IgD-negative memory B cell (primary cell): Measurements from ENCODE around the gene SNPH. TPM values are rescaled to one million over a fixed set of nuclear protein-coding genes. Genes with fewer than 3 reads are reported as not detected.
"Not testable (repeated sequence)": the region's sequence is repeated elsewhere in the genome, so short reads cannot be mapped to it uniquely, and the experiment has no call there.

Source experiments
- H3K27ac Mint-ChIP-seq, 3 donors: one replicate each; pipeline ENCODE4 v1.8.0; 2020 to 2022; ENCODE audit warnings: mild to moderate bottlenecking in 3 of 3, mixed read lengths in 3 of 3, moderate library complexity in 1 of 3
- H3K27me3 Mint-ChIP-seq: one replicate; pipeline ENCODE4 v1.8.0; 2021; ENCODE audit warnings: mixed read lengths
- H3K36me3 Mint-ChIP-seq: one replicate; pipeline ENCODE4 v1.8.0; 2020; ENCODE audit warnings: mild to moderate bottlenecking, mixed read lengths
- H3K4me1 Mint-ChIP-seq, 3 donors: one replicate each; pipeline ENCODE4 v1.8.0; 2020 to 2022; ENCODE audit warnings: mixed read lengths in 3 of 3, mild to moderate bottlenecking in 1 of 3
- H3K4me3 Mint-ChIP-seq, 4 donors: one replicate each; pipeline ENCODE4 v1.8.0; 2020 to 2022; ENCODE audit warnings: mild to moderate bottlenecking in 4 of 4, mixed read lengths in 4 of 4, moderate library complexity in 3 of 4
- H3K9me3 Mint-ChIP-seq, 3 donors: one replicate each; pipeline ENCODE4 v1.8.0; 2020 to 2021; ENCODE audit warnings: mixed read lengths in 3 of 3, mild to moderate bottlenecking in 1 of 3
- polyA plus RNA-seq: library from polyadenylated mRNA; unstranded; fragments of 300-500 nt; fragmentation: Illumina TruSeq; gene quantifications from one replicate; pipeline ENCODE4 v1.2.3, GENCODE V29; 2021

SNPH gene
- polyA plus RNA-seq, 1 donor from 2014 or later, result 1.3 TPM

- Mint-ChIP-seq H3K27me3 (no peaks in the 10 kb centered on the region), H3K36me3 (no peaks in the 10 kb centered on the region), H3K4me1 (peaks cover 4 to 8% (median 7%) of the 10 kb centered on the region in 3 donors), H3K4me3 (no peak overlapping the region), H3K9me3 (no peaks in the 10 kb centered on the region), H3K27ac (peak overlapping the region in 1 of 3 donors; percentile 48)
Measured at GRCh38 chr20:1338096-1338495, 72.0 kb downstream of the SNPH start.

DNA sequence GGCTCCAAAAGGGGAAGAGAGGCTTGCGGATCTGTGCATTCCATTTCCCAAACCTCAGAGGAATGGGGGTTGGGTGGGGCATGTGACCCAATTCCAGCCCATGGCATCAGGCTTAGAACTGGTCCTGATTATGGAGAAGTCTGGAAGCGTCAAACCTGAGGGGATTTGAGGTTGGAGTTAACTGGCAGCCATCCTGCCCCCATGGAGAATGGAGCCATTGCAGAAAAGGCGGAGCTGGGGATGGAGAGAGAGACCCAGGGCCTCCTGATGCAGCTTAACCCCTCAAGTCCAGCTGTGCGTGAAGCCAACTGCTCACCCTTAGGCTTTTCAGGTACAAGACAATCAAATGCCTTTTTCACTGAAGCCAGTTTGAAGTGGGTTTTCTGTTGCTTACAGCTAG, 72.7 kb downstream of the SNPH start:
- H3K4me1 Mint-ChIP-seq, result peaks cover 4 to 8% (median 7%) of the 10 kb centered on the region in 3 donors
- H3K36me3 Mint-ChIP-seq, result peaks cover 1% of the 10 kb centered on the region
- H3K4me3 Mint-ChIP-seq, result no peak overlapping the region
- H3K9me3 Mint-ChIP-seq, result no peaks in the 10 kb centered on the region
- no peaks in the 10 kb centered on the region for H3K27me3 Mint-ChIP-seq
- no peak overlapping the region for H3K27ac Mint-ChIP-seq

DNA sequence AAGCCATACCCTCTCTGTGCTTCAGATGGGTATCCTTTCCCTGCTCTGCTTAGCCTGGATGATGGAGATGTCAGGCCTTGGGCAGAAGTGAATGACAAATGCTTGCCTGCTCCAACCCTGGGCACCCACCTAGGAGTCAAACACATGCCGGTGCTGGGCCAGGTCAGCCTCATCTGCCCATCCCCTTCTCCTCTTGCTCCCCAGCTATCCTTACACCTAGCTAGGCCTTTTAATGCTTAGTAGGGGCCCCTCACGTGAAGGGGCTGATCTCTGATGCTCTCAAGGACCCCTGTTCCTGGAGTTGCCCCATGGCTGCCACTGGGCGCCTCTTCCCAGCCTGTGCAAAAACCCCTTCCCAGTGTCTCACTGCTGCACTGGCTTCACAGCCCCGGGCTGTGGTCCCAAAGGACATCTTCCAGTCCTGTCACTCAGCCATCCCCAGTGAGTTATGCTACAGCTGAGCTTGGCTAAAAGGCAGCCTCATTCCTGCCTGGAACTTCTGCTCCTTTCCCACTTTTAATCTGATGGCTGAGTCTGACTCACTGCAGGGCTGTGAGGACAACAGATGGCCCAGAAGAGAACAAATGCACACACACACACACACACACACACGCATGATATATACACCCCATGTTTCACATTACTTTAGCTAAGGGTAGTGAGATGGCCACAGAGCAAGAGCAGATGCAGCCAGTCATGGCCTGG, 75.6 kb downstream of the SNPH start:
- Mint-ChIP-seq H3K4me1 (peaks cover 4 to 8% (median 8%) of the 10 kb centered on the region in 3 donors), H3K9me3 (no peaks in the 10 kb centered on the region), H3K27me3 (no peaks in the 10 kb centered on the region), H3K27ac (peak overlapping the region in 1 of 3 donors; percentile 67), H3K36me3 (peaks cover 1% of the 10 kb centered on the region), H3K4me3 (no peak overlapping the region)

DNA sequence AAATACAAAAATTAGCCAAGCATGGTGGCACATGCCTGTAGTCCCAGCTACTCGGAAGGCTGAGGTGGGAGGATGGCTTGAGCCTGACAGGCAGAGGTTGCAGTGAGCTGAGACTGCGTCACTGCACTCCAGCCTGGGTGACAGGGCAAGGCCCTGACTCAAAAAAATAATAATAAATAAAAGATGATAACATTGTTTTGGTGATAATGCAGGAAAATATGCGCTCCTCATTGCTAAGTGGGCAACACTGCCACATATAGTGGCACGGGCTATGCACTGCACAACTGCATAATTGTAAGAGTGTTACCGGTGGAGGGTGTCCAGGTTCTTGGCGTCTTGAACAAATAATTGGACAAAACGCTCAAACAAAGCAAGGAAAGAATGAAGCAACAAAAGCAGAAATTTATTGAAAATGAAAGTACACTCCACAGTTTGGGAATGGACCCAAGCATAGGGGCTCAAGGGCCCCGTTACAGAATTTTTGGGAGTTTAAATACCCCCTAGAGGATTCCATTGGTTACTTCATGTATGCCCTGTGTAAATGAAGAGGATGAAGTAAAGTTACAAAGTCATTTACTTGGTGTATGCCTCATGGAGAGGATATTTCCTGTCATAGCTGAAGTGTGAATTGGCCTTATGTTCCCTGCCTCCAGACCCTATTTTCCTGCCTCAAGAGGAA, 77.5 kb downstream of the SNPH start:
- not testable (repeated sequence) for H3K36me3 Mint-ChIP-seq, H3K9me3 Mint-ChIP-seq, H3K27ac Mint-ChIP-seq, H3K4me3 Mint-ChIP-seq, H3K27me3 Mint-ChIP-seq, H3K4me1 Mint-ChIP-seq

- Mint-ChIP-seq H3K9me3 (peaks cover 1 to 4% (median 2%) of the 10 kb centered on the region in 3 donors), H3K4me3 (no peak overlapping the region), H3K27ac (peak overlapping the region in 1 of 3 donors; percentile 4), H3K27me3 (no peaks in the 10 kb centered on the region), H3K36me3 (peaks cover 9% of the 10 kb centered on the region), H3K4me1 (peaks cover 5 to 8% (median 6%) of the 10 kb centered on the region in 3 donors)
Measured at GRCh38 chr20:1345030-1345755, 79.1 kb downstream of the SNPH start.

- Mint-ChIP-seq H3K4me1 (peaks cover 6 to 11% (median 9%) of the 10 kb centered on the region in 3 donors), H3K36me3 (peaks cover 13% of the 10 kb centered on the region), H3K4me3 (no peak overlapping the region)
Measured at GRCh38 chr20:1345756-1346093, 79.6 kb downstream of the SNPH start.

DNA sequence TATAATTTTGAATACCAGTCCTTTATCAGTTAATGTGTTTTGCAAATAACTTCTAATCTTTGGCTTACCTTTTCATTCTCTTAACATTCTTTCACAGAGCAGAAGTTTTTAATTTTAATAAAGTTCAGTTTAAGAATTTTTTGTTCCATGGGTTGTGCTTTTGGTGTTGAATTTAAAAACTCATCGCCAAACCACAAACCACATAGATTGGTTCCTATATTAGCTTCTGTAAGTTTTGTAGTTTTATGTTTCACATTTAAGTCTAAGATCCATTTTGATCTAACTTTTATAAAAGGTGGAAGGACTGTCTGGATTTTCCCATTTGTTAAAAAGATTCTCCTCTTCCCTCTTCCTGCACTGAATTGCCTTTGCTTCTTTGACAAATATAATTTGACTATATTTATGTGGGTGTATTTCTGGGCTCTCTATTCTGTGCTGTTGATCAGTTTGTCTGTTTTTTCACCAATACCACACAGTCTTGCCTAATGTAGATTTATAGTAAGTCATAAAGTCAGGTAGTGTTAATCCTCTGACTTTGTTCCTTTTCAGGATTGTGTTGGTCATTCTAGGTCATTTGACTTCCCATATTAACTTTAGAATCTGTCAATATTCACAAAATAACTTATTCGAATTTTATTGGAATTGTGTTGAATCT, 80.3 kb downstream of the SNPH start:
- Mint-ChIP-seq H3K4me3 (no peak overlapping the region), H3K27ac (no peak overlapping the region), H3K27me3 (no peaks in the 10 kb centered on the region), H3K36me3 (peaks cover 16% of the 10 kb centered on the region), H3K9me3 (peaks cover 1 to 4% (median 2%) of the 10 kb centered on the region in 3 donors), H3K4me1 (peaks cover 4 to 11% (median 9%) of the 10 kb centered on the region in 3 donors)

More at GRCh38 chr20:1345756-1346093, 79.6 kb downstream of the SNPH start:
- H3K27me3 Mint-ChIP-seq, result no peaks in the 10 kb centered on the region
- H3K27ac Mint-ChIP-seq, result peak overlapping the region in 1 of 3 donors; percentile 4
- H3K9me3 Mint-ChIP-seq, result peaks cover 1 to 4% (median 2%) of the 10 kb centered on the region in 3 donors

- H3K4me1 Mint-ChIP-seq, result peaks cover 4 to 19% (median 7%) of the 10 kb centered on the region in 3 donors
- H3K27ac Mint-ChIP-seq, result no peak overlapping the region
- H3K4me3 Mint-ChIP-seq, result no peak overlapping the region
- H3K36me3 Mint-ChIP-seq, result peaks cover 31% of the 10 kb centered on the region
- H3K9me3 Mint-ChIP-seq, result peaks cover 0 to 4% (median 0%) of the 10 kb centered on the region in 3 donors
- H3K27me3 Mint-ChIP-seq, result no peaks in the 10 kb centered on the region
Measured at GRCh38 chr20:1353956-1354355, 87.9 kb downstream of the SNPH start.

DNA sequence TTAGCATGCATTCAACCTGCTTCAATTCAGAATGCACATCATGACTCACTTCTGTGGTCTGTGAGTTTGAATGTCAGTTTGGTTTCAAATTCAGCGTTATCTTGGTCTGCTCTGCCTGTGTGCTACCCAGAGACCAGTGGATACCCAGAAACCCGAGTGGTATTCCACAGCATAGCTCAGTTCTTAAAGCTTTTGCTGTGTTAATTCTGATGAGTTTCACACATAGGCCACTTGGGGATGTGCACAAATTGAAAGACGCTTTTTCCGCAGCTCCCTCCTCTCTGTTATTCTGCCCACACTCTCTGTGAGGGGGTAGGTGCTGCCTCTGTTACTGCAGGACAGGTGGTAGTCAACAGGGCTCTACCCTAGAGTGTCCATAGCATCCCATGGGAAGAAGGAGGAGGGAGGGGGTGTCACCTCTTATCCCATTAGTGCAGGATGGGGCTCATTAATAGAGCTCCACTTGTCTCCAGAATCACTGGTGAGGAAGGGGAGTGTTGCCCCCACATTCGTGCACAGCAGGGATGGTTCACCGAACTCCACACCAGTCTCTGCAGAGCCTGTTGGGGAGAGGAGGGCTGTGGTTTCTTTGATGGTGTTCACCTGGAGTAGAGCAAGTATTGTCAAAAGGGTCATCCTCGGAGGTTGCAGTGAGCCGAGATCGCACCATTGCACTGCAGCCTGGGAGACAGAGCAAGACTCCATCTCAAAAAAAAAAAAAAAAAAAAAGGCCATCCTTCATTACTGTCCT, 92.0 kb downstream of the SNPH start:
- Mint-ChIP-seq H3K36me3 (peaks cover 22% of the 10 kb centered on the region), H3K27ac (peak overlapping the region in 1 of 3 donors; percentile 13), H3K4me1 (peaks cover 4 to 21% (median 4%) of the 10 kb centered on the region in 3 donors), H3K27me3 (no peaks in the 10 kb centered on the region), H3K4me3 (no peak overlapping the region), H3K9me3 (no peaks in the 10 kb centered on the region)

Other genes starting within 250 kb of the SNPH start
- gene PSMF1, start 147.7 kb upstream of the SNPH start, polyA plus RNA-seq, result 163 TPM
- gene TMEM74B, start 81.3 kb upstream of the SNPH start, polyA plus RNA-seq, result 0.80 TPM
- not detected for gene C20orf202, start 62.8 kb upstream of the SNPH start, polyA plus RNA-seq
- gene RAD21L1, start 40.2 kb upstream of the SNPH start, polyA plus RNA-seq, result not detected
- 0.91 TPM for gene SDCBP2, start 62.8 kb downstream of the SNPH start, polyA plus RNA-seq
- 36.1 TPM for gene FKBP1A, start 126.8 kb downstream of the SNPH start, polyA plus RNA-seq
- 112 TPM for gene NSFL1C, start 200.6 kb downstream of the SNPH start, polyA plus RNA-seq
- 0.15 TPM for gene SIRPB2, start 225.1 kb downstream of the SNPH start, polyA plus RNA-seq